ENCODE results near the gene SYNE1.

SYNE1 gene

DNA sequence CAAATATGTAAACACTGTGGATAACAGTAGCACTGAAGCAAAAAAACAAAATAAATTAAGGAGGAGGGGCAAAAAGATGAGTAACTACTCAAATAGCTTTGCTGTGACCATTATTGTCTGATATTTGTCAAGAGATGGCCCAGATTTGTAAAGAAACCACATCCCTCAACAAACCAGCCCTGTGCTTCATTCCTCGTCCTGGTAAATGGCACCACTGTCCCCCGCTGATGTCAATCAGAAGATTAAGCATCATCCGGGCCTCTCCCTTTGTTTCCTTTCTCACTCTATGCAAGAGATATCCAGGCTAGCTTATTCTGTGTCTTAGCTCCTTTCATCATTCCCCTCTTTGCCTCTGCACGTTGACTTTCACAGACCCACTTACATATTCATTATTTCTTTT lies 259.0 kb downstream of the SYNE1 start:
- H3K27me3 Mint-ChIP-seq (ENCODE audit: low read depth): no peaks in the 10 kb centered on the region
- peak overlapping the region in 2 of 3 experiments; percentile 20 to 21 for H3K4me3 Mint-ChIP-seq
- H3K4me1 Mint-ChIP-seq: peaks cover 26% of the 10 kb centered on the region
- TF ChIP-seq, protein P1, sequence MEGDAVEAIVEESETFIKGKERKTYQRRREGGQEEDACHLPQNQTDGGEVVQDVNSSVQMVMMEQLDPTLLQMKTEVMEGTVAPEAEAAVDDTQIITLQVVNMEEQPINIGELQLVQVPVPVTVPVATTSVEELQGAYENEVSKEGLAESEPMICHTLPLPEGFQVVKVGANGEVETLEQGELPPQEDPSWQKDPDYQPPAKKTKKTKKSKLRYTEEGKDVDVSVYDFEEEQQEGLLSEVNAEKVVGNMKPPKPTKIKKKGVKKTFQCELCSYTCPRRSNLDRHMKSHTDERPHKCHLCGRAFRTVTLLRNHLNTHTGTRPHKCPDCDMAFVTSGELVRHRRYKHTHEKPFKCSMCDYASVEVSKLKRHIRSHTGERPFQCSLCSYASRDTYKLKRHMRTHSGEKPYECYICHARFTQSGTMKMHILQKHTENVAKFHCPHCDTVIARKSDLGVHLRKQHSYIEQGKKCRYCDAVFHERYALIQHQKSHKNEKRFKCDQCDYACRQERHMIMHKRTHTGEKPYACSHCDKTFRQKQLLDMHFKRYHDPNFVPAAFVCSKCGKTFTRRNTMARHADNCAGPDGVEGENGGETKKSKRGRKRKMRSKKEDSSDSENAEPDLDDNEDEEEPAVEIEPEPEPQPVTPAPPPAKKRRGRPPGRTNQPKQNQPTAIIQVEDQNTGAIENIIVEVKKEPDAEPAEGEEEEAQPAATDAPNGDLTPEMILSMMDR (IDR thresholded peaks at IDR 0.05; ENCODE audit: unreplicated experiment in 3 of 3): no peak
- peaks cover 14% of the 10 kb centered on the region for H3K36me3 Mint-ChIP-seq (ENCODE audit: low read depth)
- H3K27ac Mint-ChIP-seq: peak overlapping the region in 2 of 3 experiments; percentile 5
- H3K9me3 Mint-ChIP-seq: no peaks in the 10 kb centered on the region

DNA sequence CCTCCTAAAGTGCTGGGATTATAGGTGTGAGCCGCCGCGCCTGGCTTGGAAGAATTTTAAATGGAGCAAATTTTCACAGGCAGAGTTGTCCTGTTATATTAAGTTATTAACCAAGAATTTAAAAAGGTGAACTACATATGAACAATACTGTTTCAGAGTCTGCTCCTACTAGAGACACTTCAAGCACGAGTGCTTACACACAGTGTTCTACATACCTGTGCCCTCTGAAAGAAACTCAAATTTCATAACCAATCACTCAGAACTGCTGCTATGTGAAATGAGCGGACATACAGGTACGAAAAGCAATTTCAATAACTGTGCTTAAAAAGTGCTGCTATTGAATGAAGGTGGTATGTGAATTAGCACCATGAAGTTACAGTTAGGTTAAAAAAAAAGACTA lies 262.0 kb downstream of the SYNE1 start:
- Mint-ChIP-seq H3K27me3 (ENCODE audit: low read depth) (no peaks in the 10 kb centered on the region), H3K9me3 (no peaks in the 10 kb centered on the region), H3K4me3 (no peak overlapping the region), H3K36me3 (ENCODE audit: low read depth) (peaks cover 26% of the 10 kb centered on the region), H3K4me1 (peaks cover 15% of the 10 kb centered on the region), H3K27ac (no peak overlapping the region)
- TF ChIP-seq, protein P1 (IDR thresholded peaks at IDR 0.05; ENCODE audit: unreplicated experiment in 3 of 3): no peak

- TF ChIP-seq, protein P1 (IDR thresholded peaks at IDR 0.05; ENCODE audit: unreplicated experiment in 3 of 3): no peak
- Mint-ChIP-seq H3K4me3 (no peak overlapping the region), H3K9me3 (no peaks in the 10 kb centered on the region), H3K36me3 (ENCODE audit: low read depth) (peaks cover 36% of the 10 kb centered on the region), H3K27me3 (ENCODE audit: low read depth) (no peaks in the 10 kb centered on the region), H3K27ac (no peak overlapping the region), H3K4me1 (peaks cover 10% of the 10 kb centered on the region)
These were observed 264.2 kb downstream of the SYNE1 start for GRCh38 chr6:152372945-152373344.

DNA sequence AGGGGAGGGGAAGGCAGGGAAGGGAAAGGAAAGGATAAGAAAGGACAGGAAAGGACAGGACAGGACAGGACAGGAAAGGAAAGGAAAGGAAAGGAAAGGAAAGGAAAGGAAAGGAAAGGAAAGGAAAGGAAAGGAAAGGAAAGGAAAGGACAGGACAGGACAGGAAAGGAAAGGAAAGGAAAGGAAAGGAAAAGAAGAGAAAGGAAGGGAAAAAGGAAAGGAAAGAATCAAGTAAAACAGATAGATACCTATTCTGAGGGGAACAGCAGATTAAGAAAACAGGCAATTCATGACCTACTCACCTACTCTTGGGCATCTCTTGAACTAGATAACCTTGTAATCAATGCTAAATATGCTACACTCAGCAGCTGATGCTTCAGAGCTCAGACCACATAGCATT lies 265.4 kb downstream of the SYNE1 start:
- Mint-ChIP-seq H3K4me3 (no peak overlapping the region), H3K4me1 (peaks cover 10% of the 10 kb centered on the region), H3K9me3 (no peaks in the 10 kb centered on the region), H3K27me3 (ENCODE audit: low read depth) (no peaks in the 10 kb centered on the region), H3K27ac (no peak overlapping the region), H3K36me3 (ENCODE audit: low read depth) (peaks cover 45% of the 10 kb centered on the region)
- TF ChIP-seq, protein P1 (IDR thresholded peaks at IDR 0.05; ENCODE audit: unreplicated experiment in 3 of 3): no peak

- no peaks in the 10 kb centered on the region for H3K9me3 Mint-ChIP-seq
- H3K4me1 Mint-ChIP-seq: peaks cover 10% of the 10 kb centered on the region
- no peaks in the 10 kb centered on the region for H3K27me3 Mint-ChIP-seq (ENCODE audit: low read depth)
- peak overlapping the region in 1 of 3 experiments; percentile 42 for H3K4me3 Mint-ChIP-seq
- peaks cover 43% of the 10 kb centered on the region for H3K36me3 Mint-ChIP-seq (ENCODE audit: low read depth)
- H3K27ac Mint-ChIP-seq: peak overlapping the region; percentile 73 to 87 (median 76)
- TF ChIP-seq, protein P1 (IDR thresholded peaks at IDR 0.05; ENCODE audit: unreplicated experiment in 3 of 3): no peak
These were observed 268.2 kb downstream of the SYNE1 start for GRCh38 chr6:152368751-152369624.

- no peaks in the 10 kb centered on the region for H3K27me3 Mint-ChIP-seq (ENCODE audit: low read depth)
- peaks cover 10% of the 10 kb centered on the region for H3K4me1 Mint-ChIP-seq
- peaks cover 42% of the 10 kb centered on the region for H3K36me3 Mint-ChIP-seq (ENCODE audit: low read depth)
- H3K27ac Mint-ChIP-seq: no peak overlapping the region
- H3K4me3 Mint-ChIP-seq: no peak overlapping the region
- H3K9me3 Mint-ChIP-seq: no peaks in the 10 kb centered on the region
- TF ChIP-seq, protein P1 (IDR thresholded peaks at IDR 0.05; ENCODE audit: unreplicated experiment in 3 of 3): no peak
These were observed 272.3 kb downstream of the SYNE1 start for GRCh38 chr6:152364866-152365265.
